ENCODE results near the gene TAGLN2.

Gene TAGLN2

GRCh38 chr1:159947942-159948341 is 22.6 kb upstream of the TAGLN2 start:
- DNase-seq, result no peak

- DNase-seq, result no peak
These were observed 21.2 kb upstream of the TAGLN2 start for GRCh38 chr1:159946242-159947187.

- DNase-seq, result peak; percentile 72 to 79
These were observed 20.4 kb upstream of the TAGLN2 start, which contains the start of gene IGSF9 for GRCh38 chr1:159945483-159946241. TSS of gene IGSF9 (minus strand) at chr1:159945613. CDS start at chr1:159943454, 2,159 bp downstream.

- DNase-seq, result no peak
These were observed 19.5 kb upstream of the TAGLN2 start for GRCh38 chr1:159944623-159945455.

- DNase-seq, result no peak
These were observed 18.8 kb upstream of the TAGLN2 start for GRCh38 chr1:159943908-159944622.

- no peak for DNase-seq
These were observed 18.0 kb upstream of the TAGLN2 start for GRCh38 chr1:159943278-159943640.

- no peak for DNase-seq
These were observed 17.4 kb upstream of the TAGLN2 start for GRCh38 chr1:159942632-159943277.

- no peak for DNase-seq
These were observed 16.6 kb upstream of the TAGLN2 start for GRCh38 chr1:159941591-159942560.

GRCh38 chr1:159941141-159941540 is 15.8 kb upstream of the TAGLN2 start:
- DNase-seq, result no peak

GRCh38 chr1:159940006-159940620 is 14.8 kb upstream of the TAGLN2 start:
- DNase-seq, result no peak

GRCh38 chr1:159939678-159940002 is 14.3 kb upstream of the TAGLN2 start:
- DNase-seq, result no peak

- no peak for DNase-seq
These were observed 13.8 kb upstream of the TAGLN2 start for GRCh38 chr1:159938905-159939677.

GRCh38 chr1:159938211-159938852 is 13.0 kb upstream of the TAGLN2 start:
- DNase-seq, result no peak

GRCh38 chr1:159937054-159937750 is 11.9 kb upstream of the TAGLN2 start:
- no peak for DNase-seq

GRCh38 chr1:159936273-159936904 is 11.1 kb upstream of the TAGLN2 start:
- peak; percentile 70 to 82 for DNase-seq

- DNase-seq, result no peak
These were observed 10.5 kb upstream of the TAGLN2 start for GRCh38 chr1:159935719-159936272.

GRCh38 chr1:159935305-159935704 is 10.0 kb upstream of the TAGLN2 start:
- no peak for DNase-seq
